MV-4-11 (cell line): ENCODE results near the gene METTL16.
"Not testable (repeated sequence)": the region's sequence is repeated elsewhere in the genome, so short reads cannot be mapped to it uniquely, and the experiment has no call there.

Experiments
- DNase-seq: peaks from one replicate; lab custom pipeline; 2025; lab: John Stamatoyannopoulos, UW

Gene METTL16

GRCh38 chr17:2450016-2450650, 61.6 kb downstream of the METTL16 start:
- DNase-seq: no peak

GRCh38 chr17:2449486-2449885, 62.2 kb downstream of the METTL16 start:
- no peak for DNase-seq

GRCh38 chr17:2447479-2447878, 64.2 kb downstream of the METTL16 start:
- DNase-seq: not testable (repeated sequence)

- DNase-seq: no peak
Observed at GRCh38 chr17:2445638-2446037, 66.0 kb downstream of the METTL16 start.

- DNase-seq: no peak
Observed at GRCh38 chr17:2444382-2444781, 67.3 kb downstream of the METTL16 start.

GRCh38 chr17:2442166-2442565, 69.5 kb downstream of the METTL16 start:
- DNase-seq: no peak

GRCh38 chr17:2440930-2441329, 70.8 kb downstream of the METTL16 start:
- no peak for DNase-seq

- DNase-seq: peak; percentile 95
Observed at GRCh38 chr17:2439997-2440396, 71.7 kb downstream of the METTL16 start.

GRCh38 chr17:2438823-2439222, 72.9 kb downstream of the METTL16 start:
- DNase-seq: peak; percentile 87

- no peak for DNase-seq
Observed at GRCh38 chr17:2436316-2436905, 75.3 kb downstream of the METTL16 start.

- DNase-seq: no peak
Observed at GRCh38 chr17:2435862-2436261, 75.8 kb downstream of the METTL16 start.

- peak; percentile 29 for DNase-seq
Observed at GRCh38 chr17:2435181-2435741, 76.4 kb downstream of the METTL16 start.

- DNase-seq: peak; percentile 52
Observed at GRCh38 chr17:2433696-2434095, 78.0 kb downstream of the METTL16 start.

- DNase-seq: no peak
Observed at GRCh38 chr17:2427910-2428309, 83.8 kb downstream of the METTL16 start.

- no peak for DNase-seq
Observed at GRCh38 chr17:2427215-2427614, 84.5 kb downstream of the METTL16 start.

- DNase-seq: no peak
Observed at GRCh38 chr17:2423271-2423670, 88.4 kb downstream of the METTL16 start.

GRCh38 chr17:2421315-2422147, 90.2 kb downstream of the METTL16 start:
- no peak for DNase-seq

- no peak for DNase-seq
Observed at GRCh38 chr17:2420176-2420575, 91.5 kb downstream of the METTL16 start.

GRCh38 chr17:2419486-2419885, 92.2 kb downstream of the METTL16 start:
- DNase-seq: no peak

- no peak for DNase-seq
Observed at GRCh38 chr17:2418572-2418971, 93.1 kb downstream of the METTL16 start.

GRCh38 chr17:2416010-2416734, 95.5 kb downstream of the METTL16 start:
- DNase-seq: peak; percentile 71

GRCh38 chr17:2415081-2415480, 96.6 kb downstream of the METTL16 start:
- DNase-seq: no peak
